Stimulated activated effector memory CD8-positive, alpha-beta T cell treated with anti-CD3 and anti-CD28 coated beads, Interleukin-12 subunit alpha, Interleukin-12 subunit beta, amount 100 ng/mL, for 72 hours (primary cell): ENCODE measurements around the gene CXCL17.
"Not testable (repeated sequence)": the region's sequence is repeated elsewhere in the genome, so short reads cannot be mapped to it uniquely, and the experiment has no call there.

Experiments used
- ATAC-seq: fragments of 150-1000 bp; cut with Tn5 transposase; 2 replicates; pipeline ENCODE4 v1.10.0; 2021
- DNase-seq, 2 donors: peaks; one replicate each; pipeline ENCODE4 v3.0.0; 2021 to 2022; ENCODE audit warnings: low spot score in 2 of 2
- H3K27ac Mint-ChIP-seq: one replicate; pipeline ENCODE4 v1.8.0; 2022; ENCODE audit warnings: mild to moderate bottlenecking, mixed read lengths
- H3K36me3 Mint-ChIP-seq: one replicate; pipeline ENCODE4 v1.8.0; 2022; ENCODE audit warnings: mild to moderate bottlenecking, mixed read lengths
- H3K4me1 Mint-ChIP-seq: one replicate; pipeline ENCODE4 v1.8.0; 2022; ENCODE audit warnings: mixed read lengths
- H3K4me3 Mint-ChIP-seq: one replicate; pipeline ENCODE4 v1.8.0; 2022; ENCODE audit warnings: mild to moderate bottlenecking, mixed read lengths
- H3K9me3 Mint-ChIP-seq: one replicate; pipeline ENCODE4 v1.8.0; 2022; ENCODE audit warnings: mixed read lengths

The CXCL17 gene

GRCh38 chr19:42471554-42472249 lies 29.0 kb upstream of the CXCL17 start:
- no peak overlapping the region for H3K27ac Mint-ChIP-seq
- H3K4me1 Mint-ChIP-seq = peaks cover 21% of the 10 kb centered on the region
- H3K36me3 Mint-ChIP-seq = no peaks in the 10 kb centered on the region
- no peaks in the 10 kb centered on the region for H3K9me3 Mint-ChIP-seq
- DNase-seq (no peak), ATAC-seq (no peak)
- no peak overlapping the region for H3K4me3 Mint-ChIP-seq

- Mint-ChIP-seq H3K27ac (peak overlapping the region; percentile 17), H3K9me3 (no peaks in the 10 kb centered on the region), H3K4me3 (peak overlapping the region; percentile 6), H3K4me1 (peaks cover 26% of the 10 kb centered on the region), H3K36me3 (no peaks in the 10 kb centered on the region)
- DNase-seq = no peak
- peak; percentile 87 for ATAC-seq
Observed at GRCh38 chr19:42469311-42470235, 26.8 kb upstream of the CXCL17 start.

GRCh38 chr19:42468273-42468796 lies 25.6 kb upstream of the CXCL17 start:
- Mint-ChIP-seq H3K9me3 (no peaks in the 10 kb centered on the region), H3K36me3 (no peaks in the 10 kb centered on the region), H3K4me3 (no peak overlapping the region), H3K4me1 (peaks cover 26% of the 10 kb centered on the region), H3K27ac (no peak overlapping the region)
- ATAC-seq = no peak
- DNase-seq = no peak

GRCh38 chr19:42467183-42467760 lies 24.5 kb upstream of the CXCL17 start:
- Mint-ChIP-seq H3K36me3 (no peaks in the 10 kb centered on the region), H3K4me3 (peak overlapping the region; percentile 11), H3K4me1 (peaks cover 26% of the 10 kb centered on the region), H3K27ac (peak overlapping the region; percentile 76), H3K9me3 (no peaks in the 10 kb centered on the region)
- ATAC-seq (no peak), DNase-seq (no peak)

GRCh38 chr19:42466521-42467182 lies 23.9 kb upstream of the CXCL17 start:
- ATAC-seq (no peak), DNase-seq (no peak)
- Mint-ChIP-seq H3K4me3 (no peak overlapping the region), H3K4me1 (peaks cover 26% of the 10 kb centered on the region), H3K27ac (peak overlapping the region; percentile 76), H3K9me3 (no peaks in the 10 kb centered on the region), H3K36me3 (no peaks in the 10 kb centered on the region)

GRCh38 chr19:42465827-42466280 lies 23.1 kb upstream of the CXCL17 start:
- DNase-seq (no peak), ATAC-seq (no peak)
- Mint-ChIP-seq H3K36me3 (no peaks in the 10 kb centered on the region), H3K27ac (peak overlapping the region; percentile 76), H3K9me3 (no peaks in the 10 kb centered on the region), H3K4me1 (peaks cover 26% of the 10 kb centered on the region), H3K4me3 (no peak overlapping the region)

- no peak for DNase-seq
- Mint-ChIP-seq H3K4me1 (peaks cover 12% of the 10 kb centered on the region), H3K4me3 (no peak overlapping the region), H3K27ac (no peak overlapping the region), H3K9me3 (no peaks in the 10 kb centered on the region), H3K36me3 (no peaks in the 10 kb centered on the region)
- no peak for ATAC-seq
Observed at GRCh38 chr19:42461700-42462324, 19.1 kb upstream of the CXCL17 start.

- DNase-seq, H3K36me3 Mint-ChIP-seq, H3K4me3 Mint-ChIP-seq, H3K27ac Mint-ChIP-seq, ATAC-seq, H3K4me1 Mint-ChIP-seq, H3K9me3 Mint-ChIP-seq: not testable (repeated sequence)
Observed at GRCh38 chr19:42461231-42461630, 18.5 kb upstream of the CXCL17 start.

GRCh38 chr19:42459926-42460325 lies 17.2 kb upstream of the CXCL17 start:
- DNase-seq (no peak), ATAC-seq (no peak)
- H3K27ac Mint-ChIP-seq = no peak overlapping the region
- H3K4me3 Mint-ChIP-seq = no peak overlapping the region
- no peaks in the 10 kb centered on the region for H3K36me3 Mint-ChIP-seq
- H3K4me1 Mint-ChIP-seq = peaks cover 9% of the 10 kb centered on the region
- no peaks in the 10 kb centered on the region for H3K9me3 Mint-ChIP-seq

- DNase-seq (no peak), ATAC-seq (peak; percentile 43)
- no peak overlapping the region for H3K4me3 Mint-ChIP-seq
- H3K9me3 Mint-ChIP-seq = no peaks in the 10 kb centered on the region
- no peaks in the 10 kb centered on the region for H3K36me3 Mint-ChIP-seq
- no peak overlapping the region for H3K27ac Mint-ChIP-seq
- H3K4me1 Mint-ChIP-seq = peaks cover 19% of the 10 kb centered on the region
Observed at GRCh38 chr19:42455621-42456081, 12.9 kb upstream of the CXCL17 start.

GRCh38 chr19:42455086-42455485 lies 12.3 kb upstream of the CXCL17 start:
- H3K9me3 Mint-ChIP-seq = no peaks in the 10 kb centered on the region
- ATAC-seq (no peak), DNase-seq (no peak)
- no peaks in the 10 kb centered on the region for H3K36me3 Mint-ChIP-seq
- H3K4me3 Mint-ChIP-seq = no peak overlapping the region
- H3K27ac Mint-ChIP-seq = no peak overlapping the region
- H3K4me1 Mint-ChIP-seq = peaks cover 17% of the 10 kb centered on the region

- ATAC-seq (no peak), DNase-seq (no peak)
- no peaks in the 10 kb centered on the region for H3K9me3 Mint-ChIP-seq
Observed at GRCh38 chr19:42452590-42452989, 9.8 kb upstream of the CXCL17 start.

GRCh38 chr19:42450314-42450934 lies 7.7 kb upstream of the CXCL17 start:
- Mint-ChIP-seq H3K36me3 (no peaks in the 10 kb centered on the region), H3K4me1 (peaks cover 14% of the 10 kb centered on the region), H3K4me3 (no peak overlapping the region), H3K9me3 (no peaks in the 10 kb centered on the region), H3K27ac (no peak overlapping the region)
- peak; percentile 99 for ATAC-seq
- peak; percentile 60 to 81 for DNase-seq

More at GRCh38 chr19:42452590-42452989, 9.8 kb upstream of the CXCL17 start:
- H3K4me1 Mint-ChIP-seq = peaks cover 14% of the 10 kb centered on the region
- peak overlapping the region; percentile 56 for H3K27ac Mint-ChIP-seq
- H3K36me3 Mint-ChIP-seq = no peaks in the 10 kb centered on the region
- no peak overlapping the region for H3K4me3 Mint-ChIP-seq

- not testable (repeated sequence) for H3K36me3 Mint-ChIP-seq, ATAC-seq, H3K9me3 Mint-ChIP-seq, DNase-seq, H3K27ac Mint-ChIP-seq, H3K4me1 Mint-ChIP-seq, H3K4me3 Mint-ChIP-seq
Observed at GRCh38 chr19:42448306-42448705, 5.6 kb upstream of the CXCL17 start.
